Right cardiac atrium (tissue), 5 donors: ENCODE results near the gene NBAS. TPM values are rescaled to one million over a fixed set of nuclear protein-coding genes. Genes with fewer than 3 reads are reported as not detected.
A peak's percentile ranks its signal among the peaks of the same experiment; 100 is the strongest.

Experiments used
- ATAC-seq, 2 donors: fragments of 200-7000 bp; cut with Tn5 transposase; one replicate each; pipeline versions ENCODE4 v1.8.0 to v1.9.1; 2020; ENCODE audit warnings: moderate library complexity in 2 of 2, mild to moderate bottlenecking in 1 of 2
- DNase-seq, 3 donors: peaks; one replicate each; pipeline ENCODE4 v3.0.0-alpha.2; 2020
- H3K27ac ChIP-seq: one replicate; pipeline ENCODE4 v1.5.1; 2013; ENCODE audit warnings: mild to moderate bottlenecking, low read length, control low read depth, moderate library complexity
- H3K27me3 ChIP-seq: one replicate; pipeline ENCODE4 v1.6.1; 2013; ENCODE audit not compliant: control insufficient read depth, insufficient read depth
- H3K4me1 ChIP-seq: one replicate; pipeline ENCODE4 v1.6.1; 2013; ENCODE audit warnings: low read length; ENCODE audit not compliant: control insufficient read depth, insufficient read depth
- H3K4me3 ChIP-seq: one replicate; pipeline ENCODE4 v1.5.1; 2013; ENCODE audit warnings: low read length, control low read depth
- H3K9me3 ChIP-seq: one replicate; pipeline ENCODE4 v1.6.1; 2013; ENCODE audit warnings: low read length; ENCODE audit not compliant: control insufficient read depth
- WGBS: extraction: QIAGEN DNeasy Blood & Tissue Kit; methylation state at CpG from one replicate; pipeline ENCODE4 v1.1.7; 2013; 5-methylcytosine and 5-hydroxymethylcytosine counted together
- intact Hi-C, 4 donors: fragments of 100-400 bp; cut with DNase I; formaldehyde crosslinking; loops; one replicate each; pipeline versions ENCODE4 v1.11.0 to v1.14.0; 2022 to 2023
- polyA plus RNA-seq: library from polyadenylated mRNA; stranded (reverse); fragments of 200-250 nt; gene quantifications from one replicate; pipeline ENCODE4 v1.2.3, GENCODE V29; 2013
- total RNA-seq, 4 donors: library from RNA; stranded (reverse); fragmentation: NEBNext Ultra II Directional; extraction: Animal tissue kit (Norgen Biotek cat#: 25700); gene quantifications; one replicate each; pipeline ENCODE4 v1.2.1, GENCODE V29; 2021
- donor health status: healthy with polysubstance abuse.
- donor health status: DM: no; HTN: yes; CAD: no.
- donor health status: DM: no; HTN: no; CAD: no.
- donor health status: DM: no; HTN: yes; CAD: no; lungs with severe emphysema.
- donor health status: DM: yes; HTN: yes; CAD: no.

Gene NBAS
- total and polyA plus RNA-seq, 5 donors, result 22.4 to 59.4 (median 52.9) TPM

- WGBS, result 37% methylated on average over 4 of the region's 4 CpGs
- H3K27ac ChIP-seq, result no peak overlapping the region
- H3K4me1 ChIP-seq, result no peaks in the 10 kb centered on the region
- no peaks in the 10 kb centered on the region for H3K27me3 ChIP-seq
- intact Hi-C loops, result no loop called here
- DNase-seq, result peak; percentile 28 to 59 (median 56)
- H3K9me3 ChIP-seq, result no peaks in the 10 kb centered on the region
- no peak overlapping the region for H3K4me3 ChIP-seq
- ATAC-seq, result no peak
These were observed 27.3 kb upstream of the NBAS start for GRCh38 chr2:15588329-15588919.

GRCh38 chr2:15584767-15585469, 23.8 kb upstream of the NBAS start:
- Histone ChIP-seq H3K4me1 (no peaks in the 10 kb centered on the region), H3K27ac (no peak overlapping the region), H3K4me3 (no peak overlapping the region), H3K27me3 (no peaks in the 10 kb centered on the region), H3K9me3 (no peaks in the 10 kb centered on the region)
- ATAC-seq (no peak), DNase-seq (no peak)
- intact Hi-C loops, result no loop called here
- WGBS, result 75% methylated on average over 2 of the region's 2 CpGs

DNA sequence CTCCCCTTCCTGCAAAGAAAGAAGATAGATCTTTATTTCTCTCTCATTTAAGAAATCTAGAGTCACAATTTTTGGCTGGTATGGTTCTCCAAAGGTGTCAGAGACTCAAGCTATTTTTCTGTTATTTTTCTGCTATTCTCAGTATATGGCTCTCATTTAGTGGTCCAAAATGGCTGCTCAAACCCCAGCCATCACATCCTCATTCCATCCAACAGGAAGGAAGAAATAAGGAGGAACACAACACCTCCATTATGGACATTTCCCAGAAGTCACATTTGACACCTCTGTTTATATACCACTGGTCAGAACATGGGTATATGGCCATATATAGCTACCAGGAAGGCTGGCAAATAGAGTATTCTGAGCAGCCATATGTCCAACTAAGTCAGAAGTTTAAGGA, 23.2 kb upstream of the NBAS start:
- no peaks in the 10 kb centered on the region for H3K4me1 ChIP-seq
- intact Hi-C loops, result no loop called here
- H3K27me3 ChIP-seq, result no peaks in the 10 kb centered on the region
- DNase-seq, result no peak
- no peak for ATAC-seq
- H3K9me3 ChIP-seq, result no peaks in the 10 kb centered on the region
- no peak overlapping the region for H3K27ac ChIP-seq
- no peak overlapping the region for H3K4me3 ChIP-seq

GRCh38 chr2:15583826-15584225, 22.7 kb upstream of the NBAS start:
- intact Hi-C loops, result no loop called here
- no peak for ATAC-seq
- no peaks in the 10 kb centered on the region for H3K4me1 ChIP-seq
- H3K27me3 ChIP-seq, result no peaks in the 10 kb centered on the region
- no peaks in the 10 kb centered on the region for H3K9me3 ChIP-seq
- H3K4me3 ChIP-seq, result no peak overlapping the region
- H3K27ac ChIP-seq, result no peak overlapping the region
- no peak for DNase-seq
- 74% methylated on average over 1 of the region's 1 CpG for WGBS

DNA sequence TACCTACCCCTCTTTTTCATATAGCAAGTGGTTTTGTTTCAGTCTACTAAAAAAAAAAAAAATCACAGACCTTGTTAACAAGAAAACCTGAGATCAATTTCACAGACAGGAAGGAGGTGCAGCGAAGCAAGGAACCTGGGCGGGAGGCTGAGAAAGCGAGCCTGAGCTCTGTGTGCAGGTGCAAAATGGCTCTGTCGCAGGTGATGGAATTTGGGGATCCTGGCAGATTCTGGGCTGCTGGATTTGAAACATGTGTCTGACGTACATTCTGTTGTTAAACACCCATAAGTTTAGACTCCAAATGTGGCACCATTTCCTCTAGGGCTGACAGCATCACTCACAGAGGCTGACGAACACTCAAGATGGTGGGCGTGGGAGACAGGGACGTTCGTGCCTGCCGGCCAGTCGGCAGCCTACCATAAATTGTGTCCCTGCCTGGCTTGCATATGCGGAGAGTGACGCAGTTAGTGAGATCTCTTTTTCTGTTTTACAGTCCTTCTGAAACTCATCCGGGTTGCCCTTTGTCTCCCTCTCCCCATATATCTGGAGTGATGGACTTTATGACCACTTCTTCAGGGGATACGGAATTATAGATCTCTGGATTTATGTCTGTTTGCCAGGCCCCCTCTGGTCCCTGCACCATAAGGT, 21.7 kb upstream of the NBAS start:
- DNase-seq (no peak), ATAC-seq (no peak)
- H3K4me3 ChIP-seq, result no peak overlapping the region
- intact Hi-C loops, result no loop called here
- H3K9me3 ChIP-seq, result no peaks in the 10 kb centered on the region
- no peaks in the 10 kb centered on the region for H3K4me1 ChIP-seq
- WGBS, result 85% methylated on average over 15 of the region's 15 CpGs
- no peaks in the 10 kb centered on the region for H3K27me3 ChIP-seq
- H3K27ac ChIP-seq, result no peak overlapping the region

GRCh38 chr2:15580451-15580850, 19.3 kb upstream of the NBAS start:
- H3K4me3 ChIP-seq, result no peak overlapping the region
- 85% methylated on average over 2 of the region's 2 CpGs for WGBS
- H3K9me3 ChIP-seq, result no peaks in the 10 kb centered on the region
- no peaks in the 10 kb centered on the region for H3K4me1 ChIP-seq
- no peaks in the 10 kb centered on the region for H3K27me3 ChIP-seq
- intact Hi-C loops, result no loop called here
- H3K27ac ChIP-seq, result no peak overlapping the region
- no peak for DNase-seq
- ATAC-seq, result no peak

DNA sequence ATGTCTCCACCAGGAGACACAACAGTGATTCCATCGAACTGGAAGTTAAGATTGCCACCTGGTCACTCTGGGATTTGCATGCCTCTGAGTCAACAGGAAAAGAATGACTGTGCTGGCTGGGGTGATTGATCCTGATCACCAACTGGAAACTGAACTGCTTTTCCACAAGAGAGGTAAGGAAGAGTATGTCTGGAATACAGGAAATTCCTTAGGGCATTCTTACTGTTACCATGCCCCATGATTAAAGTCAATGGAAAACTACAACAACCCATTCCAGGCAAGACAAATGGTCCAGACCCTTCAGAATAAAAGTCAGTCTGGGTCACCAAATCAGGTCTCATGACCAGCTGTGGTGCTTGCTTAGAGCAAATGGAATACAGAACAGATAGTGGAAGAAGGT, 18.5 kb upstream of the NBAS start:
- 34% methylated on average over 1 of the region's 1 CpG for WGBS
- intact Hi-C loops, result no loop called here
- no peaks in the 10 kb centered on the region for H3K9me3 ChIP-seq
- H3K4me1 ChIP-seq, result no peaks in the 10 kb centered on the region
- ATAC-seq (no peak), DNase-seq (no peak)
- no peak overlapping the region for H3K4me3 ChIP-seq
- no peak overlapping the region for H3K27ac ChIP-seq
- no peaks in the 10 kb centered on the region for H3K27me3 ChIP-seq

DNA sequence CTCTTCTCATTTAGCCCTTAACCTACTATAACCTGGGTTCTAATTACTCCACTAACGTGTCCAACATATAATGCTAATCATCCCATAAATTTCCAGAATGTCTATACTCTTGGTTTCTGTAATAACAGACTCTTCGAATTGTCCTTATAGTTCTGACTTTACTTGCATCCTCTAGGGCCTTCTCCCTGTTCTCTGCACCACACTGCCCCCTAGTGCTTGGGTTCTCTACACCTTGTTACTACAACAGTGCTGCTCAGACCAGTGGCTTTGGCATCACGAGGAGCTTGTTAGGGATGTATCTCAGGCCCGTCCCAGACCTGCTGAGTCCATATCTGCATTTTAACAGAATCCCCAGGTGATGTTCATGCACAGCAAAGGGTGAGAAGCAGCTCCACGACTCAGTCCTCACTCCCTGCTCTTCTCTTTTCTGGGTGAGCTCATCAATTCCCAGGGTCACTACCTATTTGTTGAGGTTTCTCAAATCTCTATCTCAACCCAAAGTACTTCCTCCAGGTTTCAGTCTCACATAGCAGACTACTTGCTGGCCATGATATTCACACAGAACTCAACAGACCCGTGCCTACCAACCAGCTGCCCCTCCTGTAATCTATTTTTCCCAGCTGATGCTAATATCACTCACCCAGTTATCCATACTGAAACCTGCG, 16.1 kb upstream of the NBAS start:
- Histone ChIP-seq H3K9me3 (no peaks in the 10 kb centered on the region), H3K4me1 (no peaks in the 10 kb centered on the region), H3K27ac (no peak overlapping the region), H3K27me3 (no peaks in the 10 kb centered on the region), H3K4me3 (no peak overlapping the region)
- DNase-seq, result peak; percentile 81 to 89 (median 82)
- 19% methylated on average over 7 of the region's 7 CpGs for WGBS
- ATAC-seq, result peak; percentile 89 to 90
- intact Hi-C loops, result no loop called here

- no peaks in the 10 kb centered on the region for H3K4me1 ChIP-seq
- 80% methylated on average over 3 of the region's 3 CpGs for WGBS
- DNase-seq, result no peak
- no peak for ATAC-seq
- H3K27me3 ChIP-seq, result no peaks in the 10 kb centered on the region
- no peak overlapping the region for H3K4me3 ChIP-seq
- H3K9me3 ChIP-seq, result no peaks in the 10 kb centered on the region
- H3K27ac ChIP-seq, result no peak overlapping the region
- intact Hi-C loops, result no loop called here
These were observed 10.6 kb upstream of the NBAS start for GRCh38 chr2:15571729-15572128.

DNA sequence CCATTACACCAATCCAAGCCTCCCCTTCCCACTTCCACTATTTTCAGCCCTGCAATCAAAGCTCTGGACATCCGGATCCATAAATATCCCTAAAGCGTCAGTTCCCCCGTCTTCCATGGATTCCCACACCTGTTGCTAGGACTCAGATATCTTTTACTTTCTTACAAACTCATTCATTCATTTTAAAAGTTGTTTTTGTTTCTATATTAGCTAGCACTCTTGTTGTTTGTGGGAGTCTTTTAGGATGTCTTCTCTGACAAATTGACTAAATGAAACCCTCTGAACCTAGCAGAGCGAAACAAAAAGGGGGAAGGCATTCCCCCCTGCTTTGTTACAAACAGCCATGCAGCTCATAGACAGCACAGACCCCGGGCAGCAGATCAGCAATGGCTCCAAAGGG, 9.0 kb upstream of the NBAS start:
- DNase-seq, result no peak
- 57% methylated on average over 5 of the region's 5 CpGs for WGBS
- ATAC-seq, result no peak

DNA sequence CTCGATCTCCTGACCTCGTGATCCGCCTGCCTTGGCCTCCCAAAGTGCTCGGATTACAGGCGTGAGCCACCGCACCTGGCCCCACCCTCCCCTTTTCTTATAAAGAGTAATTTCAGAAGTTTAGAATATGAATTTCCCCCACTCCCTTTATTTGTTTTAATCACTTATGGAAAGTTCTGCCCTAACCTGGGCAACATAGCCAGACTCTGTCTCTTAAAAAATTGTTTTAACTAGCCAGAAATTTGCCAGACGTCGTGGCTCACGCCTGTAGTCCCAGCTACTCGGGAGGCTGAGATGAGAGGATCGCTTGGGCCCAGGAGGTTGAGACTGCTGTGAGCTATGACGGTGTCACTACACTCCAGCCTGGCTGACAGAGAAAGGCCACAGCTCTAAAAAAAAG, 7.7 kb upstream of the NBAS start:
- no peak for ATAC-seq
- intact Hi-C loops, result no loop called here
- H3K4me1 ChIP-seq, result no peaks in the 10 kb centered on the region
- no peak overlapping the region for H3K4me3 ChIP-seq
- no peak for DNase-seq
- no peak overlapping the region for H3K27ac ChIP-seq
- no peaks in the 10 kb centered on the region for H3K9me3 ChIP-seq
- no peaks in the 10 kb centered on the region for H3K27me3 ChIP-seq
- WGBS, result 93% methylated on average over 12 of the region's 12 CpGs

More for the DNA sequence above, 9.0 kb upstream of the NBAS start:
- Histone ChIP-seq H3K9me3 (no peaks in the 10 kb centered on the region), H3K27me3 (no peaks in the 10 kb centered on the region), H3K27ac (no peak overlapping the region), H3K4me3 (no peak overlapping the region), H3K4me1 (no peaks in the 10 kb centered on the region)
- intact Hi-C loops, result no loop called here
